Pancreas (tissue), 10 donors: ENCODE data around the gene PYY. TPM values are rescaled to one million over a fixed set of nuclear protein-coding genes. Genes with fewer than 3 reads are reported as not detected.
"Not testable (repeated sequence)": the region's sequence is repeated elsewhere in the genome, so short reads cannot be mapped to it uniquely, and the experiment has no call there.

Source experiments
- ATAC-seq, 4 donors: fragments of 200-7000 bp; cut with Tn5 transposase; one replicate each; pipeline versions ENCODE4 v1.8.0 to v1.9.1; 2020; ENCODE audit warnings: mild to moderate bottlenecking in 4 of 4, moderate library complexity in 4 of 4
- DNase-seq, 6 donors: peaks; one replicate each; pipeline ENCODE4 v3.0.0-alpha.2; 2020
- FAIRE-seq: peaks from 2 replicates; lab custom pipeline; 2012; peaks lifted over from hg19 to GRCh38; lab: Jason Lieb, UNC
- H3K27ac ChIP-seq, 4 donors: fragments of 200-600 bp; sonication (generic); 1 replicate in 3 of 4; 2 replicates in 1 of 4; pipeline versions ENCODE4 v1.5.0 to v1.8.0; 2020
- H3K27me3 ChIP-seq, 4 donors: fragments of 200-600 bp; one replicate each; pipeline ENCODE4 v1.8.0; 2021
- H3K36me3 ChIP-seq, 3 donors: fragments of 200-600 bp; sonication (generic) in 1 of 3; one replicate each; pipeline versions ENCODE4 v1.5.0 to v1.8.0; 2020 to 2021
- H3K4me1 ChIP-seq, 3 donors: fragments of 200-600 bp; one replicate each; pipeline ENCODE4 v1.8.0; 2021
- H3K4me3 ChIP-seq, 4 donors: fragments of 200-600 bp; sonication (generic) in 2 of 4; one replicate each; pipeline versions ENCODE4 v1.5.0 to v1.8.0; 2020 to 2021
- H3K9me3 ChIP-seq, 4 donors: fragments of 200-600 bp; one replicate each; pipeline ENCODE4 v1.8.0; 2021
- WGBS, 2 donors: extraction: QIAGEN DNeasy Blood & Tissue Kit; methylation state at CpG; one replicate each; pipeline ENCODE4 v1.1.7; 2013; 5-methylcytosine and 5-hydroxymethylcytosine counted together
- intact Hi-C, 3 donors: fragments of 100-400 bp; cut with DNase I; formaldehyde crosslinking; loops; one replicate each; pipeline versions ENCODE4 v1.11.1 to v1.14.2; 2022
- polyA plus RNA-seq, 2 donors: library from polyadenylated mRNA; stranded (reverse); fragments of 200-250 nt; gene quantifications; one replicate each; pipeline ENCODE4 v1.2.3, GENCODE V29; 2013
- total RNA-seq, 6 donors: library from RNA; stranded (reverse); fragmentation: NEBNext Ultra II Directional in 4 of 6; extraction: Animal tissue kit (Norgen Biotek cat#: 25700) in 4 of 6; gene quantifications; one replicate each; pipeline versions ENCODE4 v1.2.1 to v1.2.4, GENCODE V29; 2021 to 2023
- TF ChIP-seq, protein P1 (sequence below), 4 donors: fragments of 200-600 bp; sonication (generic) in 3 of 4; IDR thresholded peaks; one replicate each; pipeline versions ENCODE4 v1.5.0 to v1.8.0; 2021; ENCODE audit warnings: antibody characterized with exemption in 4 of 4
- donor health status: healthy with polysubstance abuse.
- donor health status: DM: no; HTN: no; CAD: no; lungs with moderate emphysema.
- donor health status: DM: no; HTN: no; CAD: no.
- donor health status: control.
- donor health status: control.
- donor health status: Bipolar disorder and iron deficiency.
- donor health status: DM: yes; HTN: yes; CAD: no.
- donor health status: DM: no; HTN: no; CAD: no.
- donor health status: DM: no; HTN: no; CAD: no.
- donor health status: DM: yes; HTN: yes; CAD: no.

PYY gene
- total and polyA plus RNA-seq, 8 donors: 0.35 to 1.1 (median 0.57) TPM; not detected in 4

- 44 to 45% methylated on average over 9 of the region's 9 CpGs for whole genome bisulfite sequencing, 2 donors
- Histone ChIP-seq H3K4me3 (no peak overlapping the region), H3K36me3 (no peaks in the 10 kb centered on the region), H3K27ac (no peak overlapping the region), H3K4me1 (no peaks in the 10 kb centered on the region), H3K27me3 (no peaks in the 10 kb centered on the region), H3K9me3 (no peaks in the 10 kb centered on the region)
- TF ChIP-seq, protein P1, sequence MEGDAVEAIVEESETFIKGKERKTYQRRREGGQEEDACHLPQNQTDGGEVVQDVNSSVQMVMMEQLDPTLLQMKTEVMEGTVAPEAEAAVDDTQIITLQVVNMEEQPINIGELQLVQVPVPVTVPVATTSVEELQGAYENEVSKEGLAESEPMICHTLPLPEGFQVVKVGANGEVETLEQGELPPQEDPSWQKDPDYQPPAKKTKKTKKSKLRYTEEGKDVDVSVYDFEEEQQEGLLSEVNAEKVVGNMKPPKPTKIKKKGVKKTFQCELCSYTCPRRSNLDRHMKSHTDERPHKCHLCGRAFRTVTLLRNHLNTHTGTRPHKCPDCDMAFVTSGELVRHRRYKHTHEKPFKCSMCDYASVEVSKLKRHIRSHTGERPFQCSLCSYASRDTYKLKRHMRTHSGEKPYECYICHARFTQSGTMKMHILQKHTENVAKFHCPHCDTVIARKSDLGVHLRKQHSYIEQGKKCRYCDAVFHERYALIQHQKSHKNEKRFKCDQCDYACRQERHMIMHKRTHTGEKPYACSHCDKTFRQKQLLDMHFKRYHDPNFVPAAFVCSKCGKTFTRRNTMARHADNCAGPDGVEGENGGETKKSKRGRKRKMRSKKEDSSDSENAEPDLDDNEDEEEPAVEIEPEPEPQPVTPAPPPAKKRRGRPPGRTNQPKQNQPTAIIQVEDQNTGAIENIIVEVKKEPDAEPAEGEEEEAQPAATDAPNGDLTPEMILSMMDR (IDR thresholded peaks at IDR 0.05): no peak
- FAIRE-seq (no peak), ATAC-seq (no peak), DNase-seq (no peak)
- intact Hi-C loops: no loop called here
Measured at GRCh38 chr17:43967251-43967875, 13.6 kb upstream of the PYY start.

DNA sequence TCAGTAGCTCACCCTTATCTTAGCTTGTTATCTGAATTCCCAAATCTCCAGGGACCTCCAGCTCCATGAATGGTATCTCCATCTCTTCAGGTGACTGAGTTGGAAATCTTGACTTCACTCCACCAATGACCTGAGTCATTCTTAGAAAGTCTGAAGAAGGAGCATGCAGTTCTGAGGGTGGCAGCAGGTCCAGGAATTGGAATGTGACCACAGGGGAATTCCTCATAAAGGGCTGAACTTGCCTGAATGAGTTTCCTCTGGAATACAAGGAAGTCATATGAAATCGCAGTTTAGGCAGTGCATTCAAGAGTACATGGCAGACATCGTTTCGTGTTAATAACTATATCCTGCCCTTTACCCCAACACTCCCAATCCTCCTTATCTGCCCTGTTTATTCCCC lies 12.5 kb upstream of the PYY start:
- H3K36me3 ChIP-seq: no peaks in the 10 kb centered on the region
- intact Hi-C loops: no loop called here
- FAIRE-seq: no peak
- H3K4me3 ChIP-seq: no peak overlapping the region
- H3K9me3 ChIP-seq: no peaks in the 10 kb centered on the region
- no peaks in the 10 kb centered on the region for H3K27me3 ChIP-seq
- no peak overlapping the region for H3K27ac ChIP-seq
- no peak for DNase-seq
- no peaks in the 10 kb centered on the region for H3K4me1 ChIP-seq
- TF ChIP-seq, protein P1 (IDR thresholded peaks at IDR 0.05): no peak
- peak in 1 of 4 donors; percentile 27 for ATAC-seq
- WGBS, 2 donors: 74 to 86% methylated on average over 3 of the region's 3 CpGs

DNA sequence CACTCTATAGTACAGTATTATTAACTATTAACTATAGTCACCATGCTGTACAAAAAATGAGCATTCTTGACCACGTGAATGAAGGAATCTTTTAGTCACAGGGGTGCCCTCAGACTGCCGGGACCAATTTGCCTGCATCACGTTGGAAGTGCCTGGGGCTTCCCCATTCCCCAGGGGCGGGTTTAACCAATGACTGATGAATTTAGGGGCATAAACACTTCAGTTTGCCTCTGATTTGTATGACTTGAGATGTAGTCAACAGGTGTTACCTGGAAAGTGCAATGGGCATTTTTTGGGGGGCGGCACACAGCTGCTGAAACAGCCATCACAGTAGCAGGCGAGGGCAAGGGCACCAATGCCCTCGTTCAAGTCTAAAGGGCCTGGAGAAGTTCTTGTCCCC lies 8.7 kb upstream of the PYY start:
- Histone ChIP-seq H3K27me3 (no peaks in the 10 kb centered on the region), H3K4me1 (no peaks in the 10 kb centered on the region), H3K36me3 (no peaks in the 10 kb centered on the region), H3K9me3 (no peaks in the 10 kb centered on the region), H3K27ac (no peak overlapping the region), H3K4me3 (no peak overlapping the region)
- WGBS, 2 donors: 42% methylated on average over 7 of the region's 7 CpGs
- no peak for FAIRE-seq
- TF ChIP-seq, protein P1 (IDR thresholded peaks at IDR 0.05): no peak
- no peak for DNase-seq
- intact Hi-C loops: no loop called here
- no peak for ATAC-seq

DNA sequence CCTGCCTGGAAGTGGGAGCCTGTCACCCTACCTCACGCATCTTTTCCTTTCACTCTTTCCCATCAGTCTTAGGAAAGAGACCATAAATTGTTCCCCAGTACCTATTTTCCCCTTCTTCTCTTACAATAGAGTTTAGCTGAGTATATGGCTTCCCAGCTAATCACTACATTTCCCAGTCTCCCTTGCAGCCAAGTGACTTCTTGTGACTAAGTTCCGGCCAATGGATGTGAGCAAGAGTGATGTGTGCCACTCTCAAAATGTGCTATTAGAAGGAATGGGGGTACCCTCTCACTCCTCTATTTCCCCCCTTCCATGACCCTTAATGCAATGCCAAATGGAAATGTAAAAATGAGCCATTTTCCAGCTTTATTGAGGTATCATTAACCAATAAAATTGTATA lies 8.2 kb upstream of the PYY start:
- Histone ChIP-seq H3K27me3 (no peaks in the 10 kb centered on the region), H3K36me3 (no peaks in the 10 kb centered on the region), H3K9me3 (no peaks in the 10 kb centered on the region), H3K27ac (no peak overlapping the region), H3K4me1 (no peaks in the 10 kb centered on the region), H3K4me3 (no peak overlapping the region)
- ATAC-seq (no peak), DNase-seq (no peak), FAIRE-seq (no peak)
- TF ChIP-seq, protein P1 (IDR thresholded peaks at IDR 0.05): no peak
- 68 to 72% methylated on average over 2 of the region's 2 CpGs for WGBS, 2 donors
- intact Hi-C loops: no loop called here

DNA sequence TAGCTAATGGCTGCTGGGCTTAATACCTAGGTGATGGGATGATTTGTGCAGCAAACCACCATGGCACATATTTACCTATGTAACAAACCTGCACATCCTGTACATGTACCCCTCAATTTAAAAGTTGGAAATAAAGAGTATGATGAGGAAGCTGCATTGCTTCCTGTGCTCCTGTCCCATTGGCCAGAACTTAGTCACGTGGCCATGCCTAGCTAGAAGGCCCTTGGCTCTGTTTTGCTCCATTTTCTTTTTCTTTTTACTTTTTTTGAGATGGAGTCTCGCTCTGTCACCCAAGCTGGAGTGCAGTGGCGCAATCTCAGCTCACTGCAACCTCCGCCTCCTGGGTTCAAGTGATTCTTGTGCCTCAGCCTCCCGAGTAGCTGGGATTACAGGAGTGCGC lies 7.6 kb upstream of the PYY start:
- H3K27me3 ChIP-seq, H3K4me3 ChIP-seq, H3K27ac ChIP-seq, H3K9me3 ChIP-seq, ATAC-seq, DNase-seq, intact Hi-C loops, H3K36me3 ChIP-seq, FAIRE-seq, H3K4me1 ChIP-seq: not testable (repeated sequence)
- WGBS, 2 donors: 85 to 91% methylated on average over 6 of the region's 6 CpGs
